ENCODE measurements around the gene NKX2-2. TPM values are rescaled to one million over a fixed set of nuclear protein-coding genes. Genes with fewer than 3 reads are reported as not detected.
A peak's percentile ranks its signal among the peaks of the same experiment; 100 is the strongest.

The NKX2-2 gene
- total RNA-seq, 1 experiment from 2014 or later = not detected

- H3K4me2 ChIP-seq (ENCODE audit: low read length) = peak overlapping the region; percentile 82
- peak; percentile 63 for ATAC-seq
- ChIA-PET CTCF (interaction anchor here (0.6 to 1.3 kb wide), 5 partner anchors 269 to 668 kb away, joined by 4 to 18 read pairs (median 6); no protein-coding TSS in a partner anchor), POLR2A (ENCODE audit: unreplicated experiment) (no interaction called here)
- H3F3A ChIP-seq (ENCODE audit: low read length, unreplicated experiment) = no peaks in the 10 kb centered on the region
- H3K9ac ChIP-seq (ENCODE audit: low read length) = no peak overlapping the region
- H3K4me1 ChIP-seq (ENCODE audit: insufficient read depth, low read length) = peaks cover 8% of the 10 kb centered on the region
- no peak overlapping the region for H3K27ac ChIP-seq (ENCODE audit: low read length)
- H3K9me2 ChIP-seq (replicated peaks; ENCODE audit: low read length) = no peaks in the 10 kb centered on the region
- no peaks in the 10 kb centered on the region for H4K20me1 ChIP-seq (ENCODE audit: low read length)
- intact Hi-C loops (cut with micrococcal nuclease) = loop anchor here (1.0 to 5.0 kb wide), 5 partner anchors 269 to 645 kb away; partner anchors contain the start of gene KIZ
- H3K9me3 ChIP-seq (ENCODE audit: low read length) = no peaks in the 10 kb centered on the region
- peaks cover 38% of the 10 kb centered on the region for H3K27me3 ChIP-seq (ENCODE audit: low read length)
- peak overlapping the region; percentile 89 for H2AFZ ChIP-seq (ENCODE audit: low read length)
- no TSS peak for BruUV-seq (replicated peaks)
- H3K36me3 ChIP-seq (ENCODE audit: low read depth, low read length) = no peaks in the 10 kb centered on the region
- peak; percentile 98 for TF ChIP-seq CTCF (conservative IDR thresholded peaks at IDR 0.05; ENCODE audit: low read depth, low read length)
- no peak for TF ChIP-seq EZH2phosphoT487 (IDR thresholded peaks at IDR 0.05; ENCODE audit: borderline replicate concordance, low read length)
- DNase-seq = peak; percentile 74
- peak overlapping the region; percentile 55 for H3K4me3 ChIP-seq (ENCODE audit: low read length)
- H3K79me2 ChIP-seq (ENCODE audit: low read length) = no peaks in the 10 kb centered on the region
Observed at GRCh38 chr20:21505161-21505809, 8.6 kb downstream of the NKX2-2 start.

GRCh38 chr20:21504323-21504722, 9.5 kb downstream of the NKX2-2 start:
- ATAC-seq = no peak
- no peak overlapping the region for H3K9ac ChIP-seq (ENCODE audit: low read length)

More at GRCh38 chr20:21504323-21504722, 9.5 kb downstream of the NKX2-2 start:
- no peak for TF ChIP-seq CTCF (conservative IDR thresholded peaks at IDR 0.05; ENCODE audit: low read depth, low read length)
- TF ChIP-seq EZH2phosphoT487 (IDR thresholded peaks at IDR 0.05; ENCODE audit: borderline replicate concordance, low read length) = no peak
- no peak for TF ChIP-seq EZH2 (IDR thresholded peaks at IDR 0.05; ENCODE audit: low read length, unreplicated experiment)
- Histone ChIP-seq H3K27me3 (ENCODE audit: low read length) (peaks cover 28% of the 10 kb centered on the region), H3K4me2 (ENCODE audit: low read length) (no peak overlapping the region), H3K36me3 (ENCODE audit: low read depth, low read length) (no peaks in the 10 kb centered on the region), H3K27ac (ENCODE audit: low read length) (no peak overlapping the region), H3K79me2 (ENCODE audit: low read length) (no peaks in the 10 kb centered on the region), H3K4me3 (ENCODE audit: low read length) (no peak overlapping the region), H2AFZ (ENCODE audit: low read length) (no peak overlapping the region), H3F3A (ENCODE audit: low read length, unreplicated experiment) (no peaks in the 10 kb centered on the region), H3K9me3 (ENCODE audit: low read length) (no peaks in the 10 kb centered on the region), H3K4me1 (ENCODE audit: insufficient read depth, low read length) (peaks cover 8% of the 10 kb centered on the region), H3K9me2 (replicated peaks; ENCODE audit: low read length) (no peaks in the 10 kb centered on the region), H4K20me1 (ENCODE audit: low read length) (no peaks in the 10 kb centered on the region)
- ChIA-PET CTCF (interaction anchor here (1.3 kb wide), 1 partner anchor 667 kb away, joined by 6 read pairs; no protein-coding TSS in a partner anchor), POLR2A (ENCODE audit: unreplicated experiment) (no interaction called here)
- intact Hi-C loops (cut with micrococcal nuclease) = no loop called here
- DNase-seq = no peak
- BruUV-seq (replicated peaks) = no TSS peak

Data from PC-3 (cell line).